HL-60 (cell line): ENCODE results near the gene ZNF19.

Experiments
- POLR2AphosphoS5 ChIP-seq: IDR thresholded peaks from 2 replicates; pipeline ENCODE4 v1.6.1; 2012; ENCODE audit warnings: low read depth
- SPI1 ChIP-seq: IDR thresholded peaks from 2 replicates; pipeline ENCODE4 v1.6.1; 2012; ENCODE audit warnings: low read depth, mild to moderate bottlenecking, borderline replicate concordance

GRCh38 chr16:71428883-71429282 is 60.2 kb downstream of the ZNF19 start:
- TF ChIP-seq POLR2AphosphoS5, result no peak
- no peak for TF ChIP-seq SPI1
